Measurements from ENCODE around the gene NOL12.

GRCh38 chr22:37659897-37660708, 26.0 kb upstream of the NOL12 start:
- TF ChIP-seq POLR2A (IDR thresholded peaks at IDR 0.05; ENCODE audit: low read depth, low read length) (no peak), POLR2AphosphoS5 (IDR thresholded peaks at IDR 0.05; ENCODE audit: low read depth, low read length) (no peak)
